ENCODE results near the gene CAPN10. TPM values are rescaled to one million over a fixed set of nuclear protein-coding genes. Genes with fewer than 3 reads are reported as not detected.

CAPN10 gene
- polyA plus RNA-seq, 1 donor (not counting 4 experiments of a cell fraction or from before 2014, with no cell fraction given), result 7.1 TPM

DNA sequence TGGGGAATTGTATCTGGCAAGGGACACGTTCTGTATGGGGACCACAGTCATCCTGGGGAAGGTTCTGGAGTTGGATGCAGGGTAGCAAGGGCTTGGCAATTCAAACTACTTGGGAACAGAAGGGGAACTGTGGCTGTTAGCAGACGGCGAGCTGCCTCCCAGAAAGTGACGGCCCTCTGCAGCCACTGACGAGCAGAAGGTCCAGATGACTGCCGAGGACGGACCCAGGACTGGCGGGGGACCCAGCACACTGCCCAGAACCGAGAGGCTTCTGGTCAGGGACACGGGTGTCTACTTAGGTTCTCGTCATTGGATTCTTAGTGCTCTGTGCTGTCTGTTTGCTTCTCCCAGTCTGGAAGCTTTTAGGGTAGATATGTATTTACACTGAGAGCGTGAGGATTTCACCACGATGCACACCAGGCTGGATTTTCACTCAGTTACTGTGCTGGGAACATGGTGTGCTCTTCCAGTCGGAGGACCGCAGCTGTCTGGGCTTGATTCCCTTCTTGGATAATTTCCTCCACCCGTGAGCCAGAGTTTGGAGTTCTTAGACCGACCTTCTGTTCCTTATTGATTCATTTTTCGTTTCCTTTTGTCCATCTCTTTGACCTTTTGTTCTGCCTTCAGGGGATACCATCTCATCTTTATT is 52.1 kb downstream of the CAPN10 start:
- no peaks in the 10 kb centered on the region for H3K9me1 ChIP-seq (ENCODE audit: control insufficient read depth, extremely low read depth, insufficient read depth, low read length)
- no peaks in the 10 kb centered on the region for H4K20me1 ChIP-seq (ENCODE audit: control insufficient read depth, extremely low read depth, insufficient read depth, low read length)
- no peaks in the 10 kb centered on the region for H3K36me3 ChIP-seq (ENCODE audit: control insufficient read depth in 2 of 2, extremely low read depth in 1 of 2, insufficient read depth in 2 of 2, low read length in 2 of 2)
- peaks cover 3% of the 10 kb centered on the region for H3K9me3 ChIP-seq (ENCODE audit: control insufficient read depth, low read depth, low read length)
- dilution Hi-C loops (cut with MboI; ENCODE audit: extremely low pct_ligation_motif_present, low sequenced_read_pairs), result no loop called here
- H3K4me2 ChIP-seq (ENCODE audit: control insufficient read depth, extremely low read depth, insufficient read depth, low read depth, low read length), result no peak overlapping the region
- TF ChIP-seq CTCF (optimal IDR thresholded peaks at IDR 0.05 in 1 of 3, IDR thresholded peaks at IDR 0.05 in 1 of 3, conservative IDR thresholded peaks at IDR 0.05 in 1 of 3; ENCODE audit: extremely low read depth in 1 of 3, insufficient read depth in 2 of 3, low read length in 3 of 3), result no peak
- TF ChIP-seq EZH2 (IDR thresholded peaks at IDR 0.05; ENCODE audit: low read length), result no peak
- no peak for DNase-seq (ENCODE audit: low read depth, low spot score)
- no peaks in the 10 kb centered on the region for H3K79me2 ChIP-seq (ENCODE audit: control insufficient read depth, insufficient read depth, low read length)
- no peak overlapping the region for H3K9ac ChIP-seq (ENCODE audit: control insufficient read depth, extremely low read depth, insufficient read depth, low read length)
- no peak overlapping the region for H3K4me3 ChIP-seq (ENCODE audit: control insufficient read depth in 2 of 3, extremely low read depth in 1 of 3, insufficient read depth in 2 of 3, low read depth in 1 of 3, low read length in 3 of 3)
- H3K27ac ChIP-seq (ENCODE audit: control insufficient read depth, insufficient read depth, low read length), result no peak overlapping the region
- H2AFZ ChIP-seq (ENCODE audit: control insufficient read depth, low read length), result no peak overlapping the region
- no peak for FAIRE-seq
- peaks cover 6% of the 10 kb centered on the region for H3K27me3 ChIP-seq (ENCODE audit: control insufficient read depth, extremely low read depth, insufficient read depth, low read length)
- no peaks in the 10 kb centered on the region for H3K4me1 ChIP-seq (ENCODE audit: control insufficient read depth, extremely low read depth, insufficient read depth, low read length)

- Histone ChIP-seq H3K9me3 (ENCODE audit: control insufficient read depth, low read depth, low read length) (peaks cover 3% of the 10 kb centered on the region), H3K27ac (ENCODE audit: control insufficient read depth, insufficient read depth, low read length) (no peak overlapping the region), H3K9ac (ENCODE audit: control insufficient read depth, extremely low read depth, insufficient read depth, low read length) (no peak overlapping the region), H3K27me3 (ENCODE audit: control insufficient read depth, extremely low read depth, insufficient read depth, low read length) (peaks cover 10% of the 10 kb centered on the region), H3K4me3 (ENCODE audit: control insufficient read depth in 2 of 3, extremely low read depth in 1 of 3, insufficient read depth in 2 of 3, low read depth in 1 of 3, low read length in 3 of 3) (no peak overlapping the region), H3K4me2 (ENCODE audit: control insufficient read depth, extremely low read depth, insufficient read depth, low read depth, low read length) (no peak overlapping the region), H2AFZ (ENCODE audit: control insufficient read depth, low read length) (no peak overlapping the region), H3K9me1 (ENCODE audit: control insufficient read depth, extremely low read depth, insufficient read depth, low read length) (no peaks in the 10 kb centered on the region), H3K4me1 (ENCODE audit: control insufficient read depth, extremely low read depth, insufficient read depth, low read length) (no peaks in the 10 kb centered on the region), H3K36me3 (ENCODE audit: control insufficient read depth in 2 of 2, extremely low read depth in 1 of 2, insufficient read depth in 2 of 2, low read length in 2 of 2) (no peaks in the 10 kb centered on the region), H3K79me2 (ENCODE audit: control insufficient read depth, insufficient read depth, low read length) (no peaks in the 10 kb centered on the region), H4K20me1 (ENCODE audit: control insufficient read depth, extremely low read depth, insufficient read depth, low read length) (no peaks in the 10 kb centered on the region)
- FAIRE-seq (no peak), DNase-seq (ENCODE audit: low read depth, low spot score) (no peak)
- dilution Hi-C loops (cut with MboI; ENCODE audit: extremely low pct_ligation_motif_present, low sequenced_read_pairs), result no loop called here
- TF ChIP-seq CTCF (optimal IDR thresholded peaks at IDR 0.05 in 1 of 3, IDR thresholded peaks at IDR 0.05 in 1 of 3, conservative IDR thresholded peaks at IDR 0.05 in 1 of 3; ENCODE audit: extremely low read depth in 1 of 3, insufficient read depth in 2 of 3, low read length in 3 of 3), result no peak
- TF ChIP-seq EZH2 (IDR thresholded peaks at IDR 0.05; ENCODE audit: low read length), result no peak
Measured at GRCh38 chr2:240639566-240639965, 53.0 kb downstream of the CAPN10 start.

Data from keratinocyte (primary cell).